H9 (cell line): ENCODE measurements around the gene SEPTIN12. TPM values are rescaled to one million over a fixed set of nuclear protein-coding genes. Genes with fewer than 3 reads are reported as not detected.

Source experiments
- DNase-seq: peaks from one replicate; pipeline ENCODE4 v3.0.0-alpha.2; 2017
- H2AFZ ChIP-seq: one replicate; pipeline ENCODE4 v1.6.1; 2013; ENCODE audit warnings: mild to moderate bottlenecking, low read length, control low read depth, moderate library complexity
- H2AK5ac ChIP-seq: 2 replicates; pipeline ENCODE4 v1.6.1; 2013; ENCODE audit warnings: low read length, control low read depth, mixed read lengths; ENCODE audit not compliant: insufficient read length
- H2BK120ac ChIP-seq: one replicate; pipeline ENCODE4 v1.6.1; 2013; ENCODE audit warnings: low read depth, mild to moderate bottlenecking, low read length, control low read depth, inconsistent platforms; ENCODE audit not compliant: poor library complexity, severe bottlenecking
- H2BK12ac ChIP-seq: 2 replicates; pipeline ENCODE4 v1.6.1; 2013; ENCODE audit warnings: low read length, control low read depth, mixed read lengths, low read depth; ENCODE audit not compliant: insufficient read length
- H2BK15ac ChIP-seq: 2 replicates; pipeline ENCODE4 v1.6.1; 2013; ENCODE audit warnings: low read depth, low read length, control low read depth
- H2BK20ac ChIP-seq: one replicate; pipeline ENCODE4 v1.6.1; 2013; ENCODE audit warnings: low read depth, mild to moderate bottlenecking, low read length, control low read depth, inconsistent platforms; ENCODE audit not compliant: poor library complexity, severe bottlenecking
- H2BK5ac ChIP-seq: 2 replicates; pipeline ENCODE4 v1.6.1; 2013; ENCODE audit warnings: low read length, control low read depth, mixed read lengths; ENCODE audit not compliant: insufficient read length
- H3K14ac ChIP-seq: 2 replicates; pipeline ENCODE4 v1.6.1; 2013; ENCODE audit warnings: low read length, control low read depth; ENCODE audit not compliant: insufficient read depth
- H3K18ac ChIP-seq: 2 replicates; pipeline ENCODE4 v1.6.1; 2013; ENCODE audit warnings: low read depth, mild to moderate bottlenecking, mixed read lengths, low read length, control low read depth; ENCODE audit not compliant: insufficient read length
- H3K23ac ChIP-seq: 2 replicates; pipeline ENCODE4 v1.6.1; 2013; ENCODE audit warnings: low read length, control low read depth, mixed read lengths, low read depth; ENCODE audit not compliant: insufficient read length
- H3K23me2 ChIP-seq: 2 replicates; pipeline ENCODE4 v1.6.1; 2013; ENCODE audit warnings: low read depth, mild to moderate bottlenecking, mixed read lengths, low read length, control low read depth; ENCODE audit not compliant: insufficient read length, poor library complexity, severe bottlenecking
- H3K27ac ChIP-seq: 2 replicates; pipeline ENCODE4 v1.5.1; 2013; ENCODE audit warnings: low read length, control low read depth, mixed read lengths, low read depth; ENCODE audit not compliant: insufficient read length
- H3K27me3 ChIP-seq: 2 replicates; pipeline ENCODE4 v1.6.1; 2013; ENCODE audit warnings: low read length, control low read depth, inconsistent platforms; ENCODE audit not compliant: insufficient read depth
- H3K4ac ChIP-seq: 2 replicates; pipeline ENCODE4 v1.6.1; 2013; ENCODE audit warnings: low read depth, mild to moderate bottlenecking, control low read depth, inconsistent platforms, low read length, moderate library complexity
- H3K4me1 ChIP-seq: 2 replicates; pipeline ENCODE4 v1.6.1; 2013; ENCODE audit warnings: low read length, control low read depth, inconsistent platforms; ENCODE audit not compliant: insufficient read depth
- H3K4me2 ChIP-seq: 2 replicates; pipeline ENCODE4 v1.6.1; 2013; ENCODE audit warnings: low read length, control low read depth, mixed read lengths; ENCODE audit not compliant: insufficient read length, insufficient read depth
- H3K56ac ChIP-seq: 2 replicates; pipeline ENCODE4 v1.6.1; 2013; ENCODE audit warnings: low read depth, mild to moderate bottlenecking, mixed read lengths, low read length, control low read depth; ENCODE audit not compliant: insufficient read length
- H3K79me1 ChIP-seq: 2 replicates; pipeline ENCODE4 v1.6.1; 2013; ENCODE audit warnings: low read depth, mild to moderate bottlenecking, moderate library complexity, low read length, control low read depth, inconsistent platforms; ENCODE audit not compliant: insufficient read depth, poor library complexity, severe bottlenecking
- H3K79me2 ChIP-seq: 2 replicates; pipeline ENCODE4 v1.6.1; 2013; ENCODE audit warnings: low read length, control low read depth, inconsistent platforms; ENCODE audit not compliant: insufficient read depth
- H3K9ac ChIP-seq: 2 replicates; pipeline ENCODE4 v1.6.1; 2013; ENCODE audit warnings: low read length, control low read depth, mixed read lengths; ENCODE audit not compliant: insufficient read length; ENCODE audit errors: extremely low read depth
- H3K9me3 ChIP-seq: one replicate; pipeline ENCODE4 v1.6.1; 2013; ENCODE audit warnings: low read depth, low read length, inconsistent platforms; ENCODE audit not compliant: control insufficient read depth
- H3T11ph ChIP-seq: one replicate; pipeline ENCODE4 v1.6.1; 2013; ENCODE audit warnings: mild to moderate bottlenecking, low read length, control low read depth, inconsistent platforms
- H4K20me1 ChIP-seq: one replicate; pipeline ENCODE4 v1.6.1; 2013; ENCODE audit not compliant: control insufficient read depth, insufficient read length, insufficient read depth
- H4K5ac ChIP-seq: 2 replicates; pipeline ENCODE4 v1.6.1; 2013; ENCODE audit warnings: low read depth, mild to moderate bottlenecking, mixed read lengths, low read length, control low read depth; ENCODE audit not compliant: insufficient read length
- H4K8ac ChIP-seq: replicated peaks from 2 replicates; pipeline ENCODE4 v1.6.1; 2013; ENCODE audit warnings: low read length, control low read depth, mixed read lengths, low read depth; ENCODE audit not compliant: insufficient read length
- H4K91ac ChIP-seq: 2 replicates; pipeline ENCODE4 v1.6.1; 2013; ENCODE audit warnings: low read depth, mild to moderate bottlenecking, moderate library complexity, mixed read lengths, low read length, control low read depth; ENCODE audit not compliant: insufficient read length
- H3K27ac Mint-ChIP-seq, 3 experiments: 2 replicates in 2 of 3; 3 replicates in 1 of 3; pipeline ENCODE4 v1.8.0; 2020 to 2021; ENCODE audit warnings: mixed read lengths in 3 of 3, mild to moderate bottlenecking in 1 of 3, moderate library complexity in 1 of 3
- H3K27me3 Mint-ChIP-seq: 2 replicates; pipeline ENCODE4 v1.8.0; 2021; ENCODE audit warnings: low read depth, mild to moderate bottlenecking, moderate library complexity, mixed read lengths
- H3K36me3 Mint-ChIP-seq, 3 experiments: 2 replicates in 2 of 3; 3 replicates in 1 of 3; pipeline ENCODE4 v1.8.0; 2020 to 2021; ENCODE audit warnings: low read depth in 3 of 3, mixed read lengths in 3 of 3; ENCODE audit not compliant: insufficient read depth in 1 of 3
- H3K4me1 Mint-ChIP-seq, 2 experiments: 2 replicates each; pipeline ENCODE4 v1.8.0; 2020; ENCODE audit warnings: mixed read lengths in 2 of 2
- H3K4me3 Mint-ChIP-seq, 2 experiments: 2 replicates in 1 of 2; 3 replicates in 1 of 2; pipeline ENCODE4 v1.8.0; 2020 to 2021; ENCODE audit warnings: mild to moderate bottlenecking in 2 of 2, mixed read lengths in 2 of 2, moderate library complexity in 1 of 2
- H3K9me3 Mint-ChIP-seq, 2 experiments: 2 replicates in 1 of 2; 3 replicates in 1 of 2; pipeline ENCODE4 v1.8.0; 2020; ENCODE audit warnings: mild to moderate bottlenecking in 2 of 2, mixed read lengths in 2 of 2, moderate library complexity in 1 of 2
- WGBS: extraction: QIAGEN DNeasy Blood & Tissue Kit; methylation state at CpG from one replicate; pipeline ENCODE4 v1.1.7; 2013; ENCODE audit warnings: missing lambda C conversion rate, low lambda C conversion rate, mixed read lengths; ENCODE audit not compliant: insufficient read length; ENCODE audit errors: extremely low coverage; 5-methylcytosine and 5-hydroxymethylcytosine counted together
- total RNA-seq: library from RNA; stranded (reverse); gene quantifications from 2 replicates; pipeline ENCODE4 v1.2.1, GENCODE V29; 2021
- TF ChIP-seq, protein P1 (sequence below): fragments of 200-600 bp; sonication (generic); conservative IDR thresholded peaks from 3 replicates; pipeline ENCODE4 v1.8.0; 2021; ENCODE audit warnings: antibody characterized with exemption, mild to moderate bottlenecking

Gene SEPTIN12
- total RNA-seq, 1 experiment from 2014 or later = 0.48 TPM

DNA sequence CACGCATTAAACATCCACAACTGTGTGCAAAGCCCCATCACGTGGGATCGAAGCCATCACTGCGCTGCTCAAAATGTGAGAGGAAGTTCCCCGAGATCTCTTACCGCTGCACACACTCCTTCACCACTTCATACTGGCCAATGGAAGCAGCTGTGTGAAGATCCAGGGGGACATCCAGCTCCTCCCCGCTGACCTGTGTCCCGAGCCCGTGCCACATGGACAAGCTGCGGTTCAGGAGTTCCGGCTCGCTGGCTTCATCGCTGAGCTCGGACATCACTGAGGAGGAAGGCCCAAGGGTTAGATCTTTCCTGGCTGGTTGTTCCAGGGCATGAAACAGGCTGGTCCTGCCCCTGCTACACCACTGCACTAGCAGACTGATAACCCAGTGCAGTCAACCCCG is 58.3 kb downstream of the SEPTIN12 start:
- Mint-ChIP-seq H3K4me3 (no peak overlapping the region), H3K27ac (no peak overlapping the region), H3K27me3 (no peaks in the 10 kb centered on the region), H3K9me3 (no peaks in the 10 kb centered on the region; a peak in 1 of 5 replicates), H3K36me3 (peaks cover 3 to 43% (median 38%) of the 10 kb centered on the region in 3 experiments; a peak in 6 of 7 replicates), H3K4me1 (peaks cover 4 to 6% of the 10 kb centered on the region in 2 experiments)
- no peak for DNase-seq
- Histone ChIP-seq H3K9me3 (no peaks in the 10 kb centered on the region), H2BK20ac (no peak overlapping the region), H3K4me1 (no peaks in the 10 kb centered on the region), H3K14ac (no peak overlapping the region), H3K27me3 (no peaks in the 10 kb centered on the region), H2BK12ac (no peak overlapping the region), H4K5ac (no peak overlapping the region), H4K8ac (no peak overlapping the region), H4K91ac (no peak overlapping the region), H2AFZ (no peak overlapping the region), H3K18ac (no peak overlapping the region), H3T11ph (no peak overlapping the region), H3K4ac (no peak overlapping the region), H2AK5ac (no peak overlapping the region), H2BK15ac (no peak overlapping the region), H2BK120ac (no peak overlapping the region), H3K9ac (no peak overlapping the region), H3K79me1 (peaks cover 6% of the 10 kb centered on the region), H3K23ac (no peak overlapping the region), H3K27ac (no peak overlapping the region), H3K4me2 (no peak overlapping the region), H3K23me2 (peaks cover 5% of the 10 kb centered on the region), H4K20me1 (no peaks in the 10 kb centered on the region), H3K79me2 (peaks cover 4% of the 10 kb centered on the region; the same call in 1 of the 2 replicates), H3K56ac (no peak overlapping the region), H2BK5ac (no peak overlapping the region)
- WGBS = no CpG with 5 or more reads among the region's 15 CpGs
- TF ChIP-seq, protein P1, sequence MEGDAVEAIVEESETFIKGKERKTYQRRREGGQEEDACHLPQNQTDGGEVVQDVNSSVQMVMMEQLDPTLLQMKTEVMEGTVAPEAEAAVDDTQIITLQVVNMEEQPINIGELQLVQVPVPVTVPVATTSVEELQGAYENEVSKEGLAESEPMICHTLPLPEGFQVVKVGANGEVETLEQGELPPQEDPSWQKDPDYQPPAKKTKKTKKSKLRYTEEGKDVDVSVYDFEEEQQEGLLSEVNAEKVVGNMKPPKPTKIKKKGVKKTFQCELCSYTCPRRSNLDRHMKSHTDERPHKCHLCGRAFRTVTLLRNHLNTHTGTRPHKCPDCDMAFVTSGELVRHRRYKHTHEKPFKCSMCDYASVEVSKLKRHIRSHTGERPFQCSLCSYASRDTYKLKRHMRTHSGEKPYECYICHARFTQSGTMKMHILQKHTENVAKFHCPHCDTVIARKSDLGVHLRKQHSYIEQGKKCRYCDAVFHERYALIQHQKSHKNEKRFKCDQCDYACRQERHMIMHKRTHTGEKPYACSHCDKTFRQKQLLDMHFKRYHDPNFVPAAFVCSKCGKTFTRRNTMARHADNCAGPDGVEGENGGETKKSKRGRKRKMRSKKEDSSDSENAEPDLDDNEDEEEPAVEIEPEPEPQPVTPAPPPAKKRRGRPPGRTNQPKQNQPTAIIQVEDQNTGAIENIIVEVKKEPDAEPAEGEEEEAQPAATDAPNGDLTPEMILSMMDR = no peak
